Nephron progenitor cell (in vitro differentiated cells): ENCODE data around the gene DLGAP5.

Source experiments
- DNase-seq: peaks from one replicate; pipeline ENCODE4 v3.0.0; 2021
- H3K27ac Mint-ChIP-seq: 2 replicates; pipeline ENCODE4 v1.8.0; 2021; ENCODE audit warnings: mild to moderate bottlenecking, moderate library complexity, mixed read lengths
- H3K27me3 Mint-ChIP-seq: 2 replicates; pipeline ENCODE4 v1.8.0; 2021; ENCODE audit warnings: mild to moderate bottlenecking, low read depth, mixed read lengths; ENCODE audit not compliant: poor library complexity
- H3K36me3 Mint-ChIP-seq: 2 replicates; pipeline ENCODE4 v1.8.0; 2021; ENCODE audit warnings: low read depth, mixed read lengths
- H3K4me1 Mint-ChIP-seq: 2 replicates; pipeline ENCODE4 v1.8.0; 2021; ENCODE audit warnings: mixed read lengths
- H3K4me3 Mint-ChIP-seq: 2 replicates; pipeline ENCODE4 v1.8.0; 2021; ENCODE audit warnings: mild to moderate bottlenecking, moderate library complexity, mixed read lengths
- H3K9me3 Mint-ChIP-seq: 2 replicates; pipeline ENCODE4 v1.8.0; 2021; ENCODE audit warnings: mild to moderate bottlenecking, moderate library complexity, mixed read lengths
- TF ChIP-seq, protein P1 (sequence below): fragments of 200-600 bp; sonication (generic); IDR thresholded peaks from 2 replicates; pipeline ENCODE4 v1.5.0; 2021; ENCODE audit warnings: antibody characterized with exemption

DLGAP5 gene

DNA sequence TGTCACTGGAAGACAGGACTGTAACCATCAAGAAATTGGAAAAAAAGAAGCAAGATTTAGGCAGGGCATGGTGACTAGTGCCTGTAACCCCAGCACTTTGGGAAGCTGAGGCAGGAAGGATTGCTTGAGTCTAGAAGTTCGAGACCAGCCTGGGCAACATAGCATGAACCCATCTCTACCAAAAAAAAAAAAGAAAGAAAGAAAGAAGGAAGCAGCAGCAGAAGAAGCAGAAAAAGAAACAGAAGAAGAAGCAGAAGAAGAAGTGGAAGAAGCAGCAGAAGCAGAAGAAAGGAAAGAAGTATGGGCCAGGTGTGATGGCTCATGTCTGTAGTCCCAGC lies 92.9 kb downstream of the DLGAP5 start:
- no peak overlapping the region for H3K27ac Mint-ChIP-seq
- TF ChIP-seq, protein P1, sequence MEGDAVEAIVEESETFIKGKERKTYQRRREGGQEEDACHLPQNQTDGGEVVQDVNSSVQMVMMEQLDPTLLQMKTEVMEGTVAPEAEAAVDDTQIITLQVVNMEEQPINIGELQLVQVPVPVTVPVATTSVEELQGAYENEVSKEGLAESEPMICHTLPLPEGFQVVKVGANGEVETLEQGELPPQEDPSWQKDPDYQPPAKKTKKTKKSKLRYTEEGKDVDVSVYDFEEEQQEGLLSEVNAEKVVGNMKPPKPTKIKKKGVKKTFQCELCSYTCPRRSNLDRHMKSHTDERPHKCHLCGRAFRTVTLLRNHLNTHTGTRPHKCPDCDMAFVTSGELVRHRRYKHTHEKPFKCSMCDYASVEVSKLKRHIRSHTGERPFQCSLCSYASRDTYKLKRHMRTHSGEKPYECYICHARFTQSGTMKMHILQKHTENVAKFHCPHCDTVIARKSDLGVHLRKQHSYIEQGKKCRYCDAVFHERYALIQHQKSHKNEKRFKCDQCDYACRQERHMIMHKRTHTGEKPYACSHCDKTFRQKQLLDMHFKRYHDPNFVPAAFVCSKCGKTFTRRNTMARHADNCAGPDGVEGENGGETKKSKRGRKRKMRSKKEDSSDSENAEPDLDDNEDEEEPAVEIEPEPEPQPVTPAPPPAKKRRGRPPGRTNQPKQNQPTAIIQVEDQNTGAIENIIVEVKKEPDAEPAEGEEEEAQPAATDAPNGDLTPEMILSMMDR, result no peak

More for the DNA sequence above, 92.9 kb downstream of the DLGAP5 start:
- Mint-ChIP-seq H3K36me3 (no peaks in the 10 kb centered on the region), H3K4me1 (peaks cover 21% of the 10 kb centered on the region), H3K4me3 (no peak overlapping the region), H3K9me3 (no peaks in the 10 kb centered on the region), H3K27me3 (peaks cover 21% of the 10 kb centered on the region)
- no peak for DNase-seq
